HG03159 (cell line): ENCODE data around the gene DTNA.
"Not testable (repeated sequence)": the region's sequence is repeated elsewhere in the genome, so short reads cannot be mapped to it uniquely, and the experiment has no call there.

Source experiments
- ATAC-seq: cut with Tn5 transposase; IDR thresholded peaks from one replicate; pipeline ENCODE4 v1.9.1; 2021; ENCODE audit warnings: mild to moderate bottlenecking, moderate library complexity; ENCODE audit not compliant: unreplicated experiment

Gene DTNA

DNA sequence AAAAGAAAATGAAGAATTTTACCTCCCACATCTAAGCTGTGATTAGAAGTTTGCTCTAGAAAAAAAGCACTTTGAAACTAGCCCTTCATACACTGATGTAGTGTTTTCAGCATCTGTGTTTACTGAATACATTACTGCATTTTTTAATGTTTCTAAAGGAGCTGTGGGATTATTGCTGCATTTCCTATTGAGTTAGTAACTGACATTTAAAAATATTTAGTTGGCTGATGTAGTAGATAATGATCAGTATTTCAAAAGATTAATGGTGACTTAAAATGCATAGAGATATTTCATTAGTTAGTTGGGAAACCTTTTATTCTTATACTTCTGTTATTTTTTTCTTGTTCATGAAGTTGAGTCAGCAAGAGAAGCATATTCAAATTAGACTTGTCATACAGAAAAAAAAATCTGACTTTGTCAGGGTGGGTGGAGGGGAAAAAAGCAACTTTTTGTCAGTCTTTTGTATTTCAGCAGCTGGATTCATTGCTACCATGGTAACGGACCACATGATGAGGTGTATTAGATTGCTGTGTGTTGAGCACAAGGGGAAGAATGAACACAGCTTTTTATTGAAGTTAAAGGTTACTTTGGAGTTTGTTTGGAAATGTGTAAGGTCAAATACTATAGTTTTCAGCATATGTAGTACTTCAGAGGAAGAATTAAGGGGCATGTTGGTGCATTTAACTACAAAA lies at the start of gene DTNA:
TSS of gene DTNA (plus strand) at position 549 of the 692 bp plus-strand sequence. CDS start 45,679 bp downstream, outside the sequence.
- ATAC-seq: no peak

DNA sequence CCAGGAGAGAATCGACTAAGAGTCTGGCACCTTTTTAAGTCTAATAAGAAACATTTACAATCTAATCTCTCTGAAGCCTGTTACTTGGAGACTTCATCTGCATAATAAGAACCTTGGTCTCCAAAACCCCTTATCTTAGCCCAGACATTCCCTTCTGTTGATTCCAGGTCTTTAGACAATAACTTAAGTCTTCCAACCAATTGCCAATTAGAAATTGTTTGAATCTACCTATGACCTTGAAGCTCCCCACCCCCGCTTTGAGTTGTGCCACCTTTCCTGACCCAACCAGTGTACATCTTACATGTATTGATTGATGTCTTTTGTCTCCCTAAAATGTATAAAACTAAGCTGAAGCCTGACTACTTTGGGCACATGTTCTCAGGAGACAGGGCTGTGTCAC lies 49.5 kb upstream of the DTNA start:
- ATAC-seq: no peak

DNA sequence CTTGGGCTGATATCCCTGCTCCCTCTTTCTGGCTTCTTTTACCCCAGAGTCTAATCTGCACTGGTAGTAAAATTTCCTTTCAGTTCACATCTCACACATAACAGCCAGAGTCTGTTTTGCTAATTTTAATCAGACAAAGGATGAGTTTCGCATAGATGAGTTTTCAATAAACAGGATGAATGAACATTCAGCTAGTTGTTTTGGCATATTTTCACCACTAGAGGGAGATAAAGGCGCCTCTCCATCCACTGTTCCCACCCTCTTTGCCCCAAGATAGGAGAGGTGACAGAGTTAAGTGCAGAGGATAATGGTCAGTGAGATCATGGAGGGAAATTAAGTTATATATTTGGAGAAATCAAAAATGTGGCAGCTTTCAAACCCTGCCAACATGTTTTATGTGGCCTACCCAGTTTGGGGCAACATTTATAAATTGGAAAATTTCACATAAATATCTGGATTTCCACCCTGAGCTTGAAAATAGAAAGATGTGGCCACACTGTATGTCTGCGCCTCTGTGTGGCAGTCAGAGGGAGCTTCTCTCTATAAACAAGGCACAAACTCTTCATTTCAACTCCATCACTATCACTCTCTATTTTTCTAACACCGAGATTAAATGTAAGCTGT lies 48.5 kb upstream of the DTNA start:
- ATAC-seq: peak; percentile 98

DNA sequence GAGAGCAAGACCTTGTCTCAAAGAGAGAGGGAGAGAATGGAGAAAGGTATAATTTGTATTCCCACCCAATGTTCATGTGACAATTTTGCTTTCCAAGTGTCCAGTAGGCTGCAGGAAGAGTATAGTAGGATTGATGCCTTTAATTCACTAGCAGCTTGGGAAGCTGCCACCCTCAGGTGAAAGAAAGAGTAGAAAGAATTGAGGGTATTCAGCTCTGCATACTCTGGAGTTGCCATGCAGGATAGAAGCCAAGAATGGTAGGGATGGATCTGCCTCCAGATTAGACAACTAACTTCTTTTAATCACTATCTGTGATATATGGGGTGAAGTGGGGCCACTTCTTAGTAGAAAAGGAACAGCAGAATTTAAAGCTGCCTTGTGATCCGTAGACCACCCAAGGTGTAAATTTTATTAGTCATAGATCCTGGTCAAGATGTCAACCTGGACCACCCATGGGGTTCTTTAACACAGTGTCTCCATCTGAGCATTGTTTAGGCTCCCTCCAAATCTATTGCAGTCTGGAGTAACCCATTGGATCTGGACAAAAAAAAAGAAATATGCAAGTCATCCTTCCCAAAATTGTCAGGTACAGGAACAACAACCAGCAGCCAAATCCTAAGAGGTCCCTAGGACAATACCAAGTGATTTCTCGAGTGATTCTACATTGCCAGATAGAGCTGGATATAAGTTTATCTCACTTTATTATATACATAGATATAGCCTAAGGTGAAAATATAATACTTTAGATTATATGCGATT lies 33.1 kb upstream of the DTNA start:
- no peak for ATAC-seq

DNA sequence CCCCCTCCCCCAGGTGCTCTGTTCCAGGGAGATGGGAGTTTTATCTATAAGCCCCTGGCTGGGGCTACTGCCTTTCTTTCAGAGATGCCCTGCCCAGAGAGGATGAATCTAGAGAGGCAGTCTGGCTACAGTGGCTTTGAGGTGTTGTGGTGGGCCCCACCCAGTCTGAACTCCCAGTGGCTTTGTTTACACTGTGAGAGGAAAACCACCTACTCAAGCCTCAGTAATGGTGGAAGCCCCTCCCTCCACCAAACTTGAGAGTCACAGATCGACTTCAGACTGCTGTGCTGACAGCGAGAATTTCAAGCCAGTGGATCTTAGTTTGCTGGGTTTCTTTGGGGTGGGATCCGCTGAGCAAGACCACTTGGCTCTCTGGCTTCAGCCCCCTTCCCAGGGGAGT lies 20.3 kb upstream of the DTNA start:
- not testable (repeated sequence) for ATAC-seq

DNA sequence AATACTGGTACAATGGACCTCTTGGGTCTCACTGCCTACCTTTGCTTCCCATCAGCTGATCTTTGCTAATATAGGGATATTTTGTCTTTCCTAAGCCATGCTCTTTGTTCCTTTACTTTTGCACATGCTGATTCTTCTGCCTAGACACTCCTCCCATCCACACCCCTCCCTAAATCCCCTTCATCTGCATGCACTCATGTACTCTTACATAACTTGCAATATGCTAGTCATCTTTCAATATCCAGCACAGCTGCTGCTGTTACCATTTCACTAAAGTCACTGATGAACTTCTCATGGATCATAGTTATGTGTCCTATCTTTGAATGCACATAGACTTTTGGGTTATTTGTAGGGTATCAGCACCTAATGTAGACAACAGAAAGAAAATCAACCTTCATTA lies 18.5 kb upstream of the DTNA start:
- no peak for ATAC-seq

DNA sequence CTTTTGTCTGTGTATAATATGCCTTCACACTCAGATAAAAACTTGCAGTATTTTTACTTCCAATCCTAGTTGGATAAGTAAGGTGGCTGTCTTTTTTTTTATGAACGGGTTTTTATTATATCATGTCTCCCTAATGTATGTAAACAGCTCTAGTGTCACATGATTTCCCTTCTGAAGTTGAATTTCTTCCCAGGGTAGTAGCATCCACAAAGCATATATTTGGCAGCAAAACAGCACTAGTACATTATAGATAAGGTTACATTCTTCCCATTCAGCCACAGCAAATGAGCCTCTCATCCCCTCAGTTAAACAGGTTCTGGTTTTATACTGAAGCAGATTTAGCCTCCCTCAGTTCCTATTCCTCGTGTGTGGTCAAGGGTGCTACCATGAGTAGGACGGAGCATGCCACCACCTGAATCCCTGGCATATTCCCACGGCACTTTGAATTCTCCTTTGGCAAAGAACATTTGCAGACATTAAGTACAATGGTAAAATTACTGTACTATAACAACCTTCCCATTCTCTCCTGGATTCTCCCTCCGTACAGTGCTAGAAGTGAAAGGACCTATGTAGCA lies 15.4 kb upstream of the DTNA start:
- ATAC-seq: no peak

DNA sequence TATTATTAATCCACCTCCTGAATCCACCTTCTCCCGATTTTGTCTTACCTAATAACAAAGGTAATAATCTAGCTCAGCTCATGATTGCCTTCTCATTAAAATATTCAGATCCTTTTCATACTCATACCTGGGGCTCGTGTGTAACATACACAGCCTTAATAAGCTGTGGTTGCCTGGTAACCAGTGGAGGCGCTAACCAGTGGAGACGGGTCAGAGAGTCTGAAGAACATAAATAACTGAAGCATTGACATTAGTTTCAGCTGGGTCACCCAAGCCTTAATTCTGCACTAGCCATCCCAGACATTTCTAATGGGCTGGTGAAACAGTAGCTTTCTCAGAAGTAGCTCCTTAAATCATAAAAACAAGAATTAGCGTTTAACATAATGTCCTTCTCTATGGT lies 14.8 kb upstream of the DTNA start:
- no peak for ATAC-seq

DNA sequence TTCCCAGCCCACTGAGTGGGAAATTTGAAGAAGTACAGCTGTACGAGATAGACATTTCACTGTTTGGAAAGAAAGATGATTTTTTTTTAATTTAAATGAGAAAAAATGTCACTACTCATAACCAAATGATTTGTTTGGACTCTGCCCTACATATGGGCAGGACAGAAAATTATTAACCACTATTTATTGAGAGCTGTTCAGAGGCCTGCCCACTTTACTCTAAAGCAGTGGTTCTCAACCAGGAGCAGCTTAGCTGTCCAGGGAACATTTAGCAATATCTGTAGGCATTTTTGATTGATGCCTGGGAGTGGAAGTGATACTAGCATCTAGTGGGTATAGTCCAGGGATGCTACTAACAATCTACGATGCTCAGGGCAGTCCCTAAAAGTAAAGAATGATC lies 13.4 kb upstream of the DTNA start:
- no peak for ATAC-seq

DNA sequence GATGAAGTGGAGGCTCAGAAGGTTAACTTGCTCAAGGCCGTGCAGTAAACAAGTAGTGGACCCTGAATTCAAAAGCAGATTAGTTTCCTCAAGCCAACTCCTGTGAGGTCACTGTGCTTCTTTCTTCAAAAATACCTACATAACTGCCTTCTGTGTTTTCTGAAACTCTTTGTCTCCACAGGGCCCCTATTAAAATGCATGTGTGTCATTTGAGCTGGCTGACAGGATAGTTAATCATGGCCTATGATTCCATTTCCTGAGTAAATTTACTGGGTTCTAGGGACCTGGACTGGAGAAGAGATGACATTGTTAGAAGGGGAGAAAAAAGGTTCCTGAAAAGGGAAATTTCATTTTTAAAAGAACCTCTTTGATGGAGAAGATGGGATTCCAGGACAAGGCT lies 12.9 kb upstream of the DTNA start:
- ATAC-seq: no peak

DNA sequence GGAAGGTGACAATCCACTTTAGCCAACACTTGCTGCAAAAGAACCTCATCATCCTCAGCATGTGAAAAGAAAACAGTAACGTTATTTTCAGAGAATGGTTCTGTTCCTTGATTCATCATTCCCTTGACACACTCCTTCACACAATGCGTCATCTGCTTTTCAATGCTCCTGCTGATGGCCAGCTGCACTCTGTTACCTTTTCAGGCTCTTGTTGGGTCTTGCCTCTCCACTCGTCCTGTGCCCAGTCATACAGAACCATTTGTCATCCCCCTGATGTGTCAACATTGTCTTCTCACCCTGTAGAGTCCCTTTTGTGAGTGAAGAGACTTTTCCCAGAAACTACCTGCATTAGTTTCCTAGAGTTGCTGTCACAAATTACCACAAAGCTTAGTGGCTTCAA lies 12.2 kb upstream of the DTNA start:
- ATAC-seq: no peak

DNA sequence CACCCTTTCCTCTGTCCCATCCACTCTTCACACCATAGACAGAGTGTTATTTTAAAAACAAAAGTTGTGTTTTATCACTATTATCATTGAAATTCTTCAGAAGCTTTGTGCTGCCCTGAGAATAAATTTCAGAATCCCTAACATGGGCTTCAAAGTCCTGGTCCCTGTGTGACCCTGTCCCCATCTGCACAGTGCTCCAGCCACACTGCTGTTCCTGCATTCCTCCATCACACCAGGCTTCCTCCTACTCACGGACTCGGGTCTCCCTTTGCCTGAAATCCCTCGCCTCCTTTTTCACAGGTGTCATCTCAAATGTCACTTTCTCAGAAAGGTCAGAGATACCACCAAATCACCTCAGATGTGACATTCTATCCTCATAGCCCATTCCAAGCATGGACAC lies 8.2 kb upstream of the DTNA start:
- ATAC-seq: no peak

DNA sequence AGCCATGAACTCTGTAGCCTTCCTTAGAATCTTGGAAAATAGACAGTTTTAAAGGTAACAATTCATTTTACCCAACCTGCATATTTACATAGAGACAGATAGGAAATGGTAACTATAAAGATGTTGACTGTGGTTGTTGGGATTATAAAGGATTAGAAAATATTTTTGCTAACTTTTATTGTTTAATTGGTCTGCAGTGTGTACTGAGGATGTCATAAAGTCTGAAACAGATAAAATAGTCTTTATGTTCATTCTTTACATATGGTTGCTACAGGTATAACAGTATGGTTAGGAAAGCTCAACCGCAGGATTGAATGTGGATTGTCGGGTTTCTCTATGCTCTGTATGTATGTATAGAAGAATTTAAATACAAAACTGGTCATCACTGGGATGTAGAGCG lies 7.3 kb upstream of the DTNA start:
- ATAC-seq: no peak

DNA sequence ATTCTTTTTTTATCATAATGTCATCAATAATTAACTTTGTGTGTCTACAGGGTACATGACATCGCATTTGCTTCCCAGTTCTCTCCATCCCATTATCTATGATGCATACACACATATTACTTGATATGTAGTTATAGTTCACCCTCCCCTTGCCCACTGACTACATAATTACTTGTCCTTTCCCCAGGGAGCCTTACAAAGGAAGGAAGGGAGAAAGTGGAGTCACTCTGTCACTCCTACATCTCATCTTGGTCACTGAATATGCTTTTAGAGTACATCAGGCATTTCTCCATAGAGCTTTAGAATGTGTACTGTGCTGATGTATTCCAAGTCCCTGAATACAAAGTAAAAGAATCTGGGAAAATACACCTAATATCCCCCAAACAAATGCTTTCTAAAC lies 6.0 kb upstream of the DTNA start:
- no peak for ATAC-seq

DNA sequence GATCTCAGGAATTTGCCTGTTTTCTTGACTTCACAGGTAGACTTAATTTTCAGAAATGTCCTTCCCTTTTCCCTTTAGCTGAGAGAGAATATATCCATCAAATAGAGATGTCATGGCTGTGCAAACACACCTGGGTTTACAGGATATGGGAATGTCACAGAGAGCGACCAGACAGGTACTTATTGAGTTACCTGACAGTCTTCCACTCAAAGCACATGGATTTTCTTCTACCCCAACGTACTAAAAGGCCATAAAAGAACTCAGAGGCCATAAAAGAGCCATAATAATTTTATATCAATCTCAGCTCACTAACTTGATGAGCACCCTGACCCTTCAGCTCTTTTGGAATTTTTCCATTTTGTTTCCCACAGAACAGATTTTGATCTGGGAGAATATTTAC lies 5.3 kb upstream of the DTNA start:
- no peak for ATAC-seq

DNA sequence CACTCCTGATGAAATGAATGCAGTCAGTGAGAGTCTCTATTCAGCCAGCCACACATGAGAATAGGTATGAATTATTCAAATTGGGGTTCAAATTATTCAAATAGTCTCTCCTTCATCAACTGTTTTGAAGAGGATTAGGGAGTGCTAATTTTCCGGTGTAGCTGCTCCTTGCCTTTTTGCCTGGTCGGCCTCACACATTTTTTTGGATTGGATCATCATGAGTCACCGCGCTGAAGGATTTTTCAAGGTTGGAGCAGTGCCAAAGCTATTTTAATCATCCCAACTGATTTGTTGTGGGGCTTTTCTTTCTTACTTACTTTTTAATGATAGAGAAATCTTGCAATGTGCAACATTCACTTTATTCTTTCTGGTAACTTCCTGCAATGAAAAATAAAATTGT lies 2.4 kb upstream of the DTNA start:
- no peak for ATAC-seq

DNA sequence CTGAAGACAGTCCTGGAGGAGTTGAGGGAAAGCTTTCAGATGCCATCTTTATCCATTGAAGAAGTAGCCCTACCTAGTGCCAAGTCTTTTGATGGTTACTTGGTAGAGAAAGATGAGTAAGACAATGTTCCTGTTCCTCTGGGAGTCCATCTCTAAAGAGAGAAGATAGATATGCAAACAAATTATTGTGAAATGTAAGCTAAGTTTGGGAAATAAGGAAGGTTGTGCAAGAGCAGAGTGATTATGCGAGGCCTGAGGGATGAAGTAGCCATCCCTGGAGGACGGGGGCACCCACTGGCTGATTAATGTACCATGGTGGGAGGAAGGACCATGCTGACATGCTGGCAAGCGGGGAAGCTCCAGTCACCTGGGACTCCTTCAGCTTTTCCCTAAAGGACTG lies 994 bp upstream of the DTNA start:
- no peak for ATAC-seq

DNA sequence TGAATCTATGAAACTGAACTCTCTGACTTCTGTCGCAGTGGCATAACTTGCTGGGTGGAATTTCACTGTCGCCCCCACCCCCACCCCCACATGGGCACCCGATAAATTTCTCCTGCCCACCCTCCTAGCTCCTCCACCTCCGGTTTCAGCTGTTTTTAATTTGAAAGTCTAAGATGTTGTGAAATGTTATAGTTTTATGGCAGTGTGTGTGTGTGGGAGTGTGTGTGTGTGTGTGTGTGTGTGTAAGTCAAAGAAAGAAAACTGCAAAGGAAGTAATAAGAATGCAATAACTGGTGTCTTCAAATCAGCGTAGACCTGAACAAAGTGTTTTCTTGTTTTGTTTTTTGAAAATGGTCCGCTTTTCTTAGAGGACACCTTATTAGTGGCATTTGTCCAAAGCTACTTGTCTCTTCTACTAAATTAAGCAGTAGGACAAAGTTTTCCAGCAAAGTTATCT lies 388 bp downstream of the DTNA start:
- no peak for ATAC-seq

DNA sequence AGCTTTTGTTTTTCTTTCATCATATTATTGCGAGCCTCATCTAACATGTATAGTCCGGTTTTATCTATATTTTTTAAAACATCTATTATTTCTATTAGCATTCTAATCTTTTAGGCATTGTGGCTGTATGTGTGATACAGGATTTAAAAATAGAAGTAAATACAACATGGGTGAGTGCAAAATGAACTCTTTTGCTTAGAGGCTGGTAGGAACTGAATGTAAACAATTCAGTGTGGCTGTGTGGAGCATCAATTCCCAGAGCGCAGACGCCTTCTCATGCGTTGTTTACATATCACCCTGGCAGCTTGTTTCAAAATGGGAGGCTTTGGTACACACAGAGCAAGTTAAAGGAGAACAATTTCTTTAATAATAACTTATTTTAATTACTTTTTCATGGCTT lies 836 bp downstream of the DTNA start:
- ATAC-seq: no peak

DNA sequence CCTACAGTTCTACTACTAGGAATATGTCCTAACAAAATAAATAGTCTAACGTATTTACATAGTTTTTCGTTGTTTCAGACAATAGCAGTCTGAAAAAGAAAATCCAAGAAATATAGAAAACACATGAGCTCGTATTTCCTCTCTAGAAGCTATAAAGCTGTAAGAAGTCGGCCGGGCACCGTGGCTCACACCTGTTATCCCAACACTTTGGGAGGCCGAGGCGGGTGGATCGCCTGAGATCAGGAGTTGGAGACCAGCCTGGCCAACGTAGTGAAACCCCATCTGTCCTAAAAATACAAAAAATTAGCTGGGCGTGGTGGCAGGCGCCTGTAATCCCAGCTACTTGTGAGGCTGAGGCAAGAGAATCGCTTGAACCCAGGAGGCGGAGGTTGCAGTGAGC lies 6.0 kb downstream of the DTNA start:
- ATAC-seq: not testable (repeated sequence)

DNA sequence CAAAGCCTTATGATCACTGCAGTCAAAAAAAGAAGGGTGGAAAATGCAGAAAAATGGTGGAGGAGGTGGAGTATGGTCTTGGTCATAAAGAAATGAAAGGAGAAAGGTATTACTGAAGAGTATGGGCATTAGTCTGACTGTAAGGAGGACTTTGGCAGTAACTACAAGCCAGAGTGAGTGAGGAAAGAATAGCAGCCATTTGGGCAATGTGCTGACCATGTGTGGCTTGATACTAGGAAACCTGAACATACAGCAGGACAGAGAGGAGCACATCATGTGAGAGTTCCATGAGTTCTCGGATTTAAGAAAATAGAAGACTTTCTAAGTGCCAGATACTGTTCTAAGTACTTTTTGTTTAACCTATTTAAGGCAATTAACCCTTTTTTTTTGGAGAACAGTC lies 8.5 kb downstream of the DTNA start:
- no peak for ATAC-seq

DNA sequence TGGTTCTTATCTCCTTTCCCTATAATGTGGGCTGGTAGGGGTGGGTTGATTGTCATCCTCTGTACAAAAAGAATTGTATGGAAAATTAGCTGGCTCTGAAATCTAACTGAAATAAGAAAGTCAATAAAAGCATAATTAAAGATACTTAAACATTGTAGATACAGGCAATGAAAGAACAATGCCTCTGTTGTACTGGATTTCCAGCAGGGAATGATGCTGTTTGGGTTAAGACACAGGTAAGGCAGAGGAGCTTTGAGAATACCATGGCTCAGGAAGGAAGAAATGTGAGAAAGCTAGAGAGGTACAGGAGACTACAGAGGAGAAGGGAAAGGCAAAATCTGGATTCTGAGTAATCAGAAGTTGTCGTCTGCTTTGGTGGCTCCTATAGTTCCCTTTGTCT lies 10.1 kb downstream of the DTNA start:
- no peak for ATAC-seq
